NT2/D1 (cell line): ENCODE measurements around the gene VTI1B.

ENCODE experiments used
- SUZ12 ChIP-seq: IDR thresholded peaks from 2 replicates; pipeline ENCODE4 v1.6.1; 2011; ENCODE audit not compliant: insufficient read length, insufficient read depth; ENCODE audit errors: extremely low read depth
- YY1 ChIP-seq: IDR thresholded peaks from 2 replicates; pipeline ENCODE4 v1.6.1; 2011; ENCODE audit not compliant: insufficient read length, insufficient read depth
- ZNF274 ChIP-seq: IDR thresholded peaks from 2 replicates; pipeline ENCODE4 v1.6.1; 2011; ENCODE audit warnings: mild to moderate bottlenecking, low read depth, low read length

DNA sequence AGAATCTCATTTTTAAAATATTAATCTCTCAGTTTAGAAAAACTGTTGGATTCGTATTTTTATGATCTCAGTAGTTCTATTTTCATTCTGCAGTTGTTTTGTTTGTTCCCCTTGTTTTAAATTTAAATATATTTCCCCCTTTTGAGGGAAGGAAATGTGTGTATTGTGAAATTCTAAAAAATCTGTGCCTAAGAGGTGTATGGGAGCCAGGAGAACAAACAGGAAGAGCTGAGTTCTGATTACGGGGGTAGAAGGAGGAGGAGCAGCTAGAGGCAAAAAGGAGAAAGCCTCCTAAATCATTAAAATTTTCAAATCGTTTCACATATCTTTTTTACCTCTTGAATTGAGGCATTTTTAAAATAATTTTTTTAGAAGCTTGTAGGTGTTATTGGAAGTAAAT, 29.6 kb upstream of the VTI1B start:
- no peak for TF ChIP-seq ZNF274
- TF ChIP-seq YY1, result no peak
- no peak for TF ChIP-seq SUZ12
